ENCODE data around the gene ACAD9. TPM values are rescaled to one million over a fixed set of nuclear protein-coding genes. Genes with fewer than 3 reads are reported as not detected.

The ACAD9 gene
- total RNA-seq, 1 donor from 2014 or later, result 52.1 TPM

- DNase-seq, result no peak
Observed at GRCh38 chr3:128935922-128936321, 56.5 kb downstream of the ACAD9 start.

GRCh38 chr3:128936341-128936740 is 56.9 kb downstream of the ACAD9 start:
- DNase-seq, result no peak

- DNase-seq, result no peak
Observed at GRCh38 chr3:128940252-128940651, 60.8 kb downstream of the ACAD9 start.

GRCh38 chr3:128942161-128942952 is 62.9 kb downstream of the ACAD9 start:
- DNase-seq, result no peak

- DNase-seq, result no peak
Observed at GRCh38 chr3:128945041-128945877, 65.8 kb downstream of the ACAD9 start.

- DNase-seq, result no peak
Observed at GRCh38 chr3:128945878-128946175, 66.4 kb downstream of the ACAD9 start.

- no peak for DNase-seq
Observed at GRCh38 chr3:128946411-128946810, 67.0 kb downstream of the ACAD9 start.

GRCh38 chr3:128949158-128949557 is 69.7 kb downstream of the ACAD9 start:
- DNase-seq, result no peak

- DNase-seq, result no peak
Observed at GRCh38 chr3:128950223-128950938, 71.0 kb downstream of the ACAD9 start.

GRCh38 chr3:128956440-128956839 is 77.0 kb downstream of the ACAD9 start:
- DNase-seq, result no peak

Small RNA genes lying within 50 kb of the gene (small RNA-seq; reads per million reads assigned to genes)
- not detected for gene AC112484.4 (ENCODE audit: low replicate concordance)

Other genes starting within 250 kb of the ACAD9 start
- 137 TPM for gene RPN1, start 228.8 kb upstream of the ACAD9 start, total RNA-seq
- 58.6 TPM for gene RAB7A, start 153.4 kb upstream of the ACAD9 start, total RNA-seq
- gene CFAP92, start 114.5 kb downstream of the ACAD9 start, total RNA-seq, result 0.30 TPM
- gene EFCC1, start 121.7 kb downstream of the ACAD9 start, total RNA-seq, result 0.79 TPM
- gene GP9, start 181.2 kb downstream of the ACAD9 start, total RNA-seq, result 0.49 TPM
- gene RAB43, start 242.2 kb downstream of the ACAD9 start, total RNA-seq, result 3.9 TPM